ACC112 (cell line): ENCODE results near the gene ZGRF1.
A peak's percentile ranks its signal among the peaks of the same experiment; 100 is the strongest.
"Not testable (repeated sequence)": the region's sequence is repeated elsewhere in the genome, so short reads cannot be mapped to it uniquely, and the experiment has no call there.

Source experiments
- H2AFZ ChIP-seq: fragments of 200-600 bp; sonication (generic); one replicate; pipeline ENCODE4 v1.6.0; 2017; ENCODE audit warnings: antibody characterized with exemption, low read length; ENCODE audit not compliant: unreplicated experiment
- H3K27ac ChIP-seq: fragments of 200-600 bp; sonication (generic); 2 replicates; pipeline ENCODE4 v1.5.1; 2014; ENCODE audit warnings: low read depth, mild to moderate bottlenecking, antibody characterized with exemption, low read length, moderate library complexity
- H3K27me3 ChIP-seq: fragments of 200-600 bp; sonication (generic); 2 replicates; pipeline ENCODE4 v1.6.1; 2014; ENCODE audit warnings: mild to moderate bottlenecking, antibody characterized with exemption, low read length, moderate library complexity, mixed read lengths; ENCODE audit not compliant: insufficient read depth
- H3K36me3 ChIP-seq: fragments of 200-600 bp; sonication (generic); 2 replicates; pipeline ENCODE4 v1.6.1; 2016; ENCODE audit warnings: mild to moderate bottlenecking, antibody characterized with exemption, low read length, moderate library complexity, mixed read lengths; ENCODE audit not compliant: insufficient read depth
- H3K4me1 ChIP-seq: fragments of 200-600 bp; sonication (generic); one replicate; pipeline ENCODE4 v1.6.1; 2016; ENCODE audit warnings: low read length, mixed read lengths; ENCODE audit not compliant: insufficient read depth, unreplicated experiment, control insufficient read depth
- H3K4me3 ChIP-seq: fragments of 200-600 bp; sonication (generic); 2 replicates; pipeline ENCODE4 v1.5.1; 2014; ENCODE audit warnings: mild to moderate bottlenecking, low read depth, low read length
- H3K79me2 ChIP-seq: fragments of 200-600 bp; sonication (generic); one replicate; pipeline ENCODE4 v1.6.0; 2016; ENCODE audit warnings: low read length; ENCODE audit not compliant: control insufficient read depth, unreplicated experiment, insufficient read depth

Gene ZGRF1

GRCh38 chr4:112557676-112558411, 78.9 kb downstream of the ZGRF1 start:
- Histone ChIP-seq H3K27me3 (no peaks in the 10 kb centered on the region), H2AFZ (no peak overlapping the region), H3K4me3 (no peak overlapping the region), H3K36me3 (0 out of 2 replicates have a peak, but pooled peaks cover 10% of the 10 kb centered on the region), H3K79me2 (no peaks in the 10 kb centered on the region), H3K27ac (no peak overlapping the region), H3K4me1 (peaks cover 9% of the 10 kb centered on the region)

DNA sequence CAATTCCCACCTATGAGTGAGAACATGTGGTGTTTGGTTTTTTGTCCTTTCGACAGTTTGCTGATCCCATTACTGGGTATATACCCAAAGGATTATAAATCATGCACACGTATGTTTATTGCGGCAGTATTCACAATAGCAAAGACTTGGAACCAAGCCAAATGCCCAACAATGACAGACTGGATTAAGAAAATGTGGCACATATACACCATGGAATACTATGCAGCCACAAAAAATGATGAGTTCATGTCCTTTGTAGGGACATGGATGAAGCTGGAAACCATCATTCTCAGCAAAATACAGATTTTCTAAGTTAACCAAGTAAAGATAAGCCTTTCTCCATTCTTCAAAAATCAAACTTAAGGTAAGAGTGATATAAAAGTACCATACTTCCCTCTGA, 82.4 kb downstream of the ZGRF1 start:
- not testable (repeated sequence) for H3K27me3 ChIP-seq, H3K27ac ChIP-seq, H2AFZ ChIP-seq, H3K79me2 ChIP-seq, H3K36me3 ChIP-seq, H3K4me3 ChIP-seq
- peaks cover 29% of the 10 kb centered on the region for H3K4me1 ChIP-seq

- Histone ChIP-seq H3K79me2 (no peaks in the 10 kb centered on the region), H2AFZ (no peak overlapping the region), H3K27me3 (no peaks in the 10 kb centered on the region), H3K4me3 (peak overlapping the region; percentile 29; the same call in 1 of the 2 replicates), H3K36me3 (0 out of 2 replicates have a peak, but pooled peaks cover 4% of the 10 kb centered on the region), H3K27ac (peak overlapping the region; percentile 48), H3K4me1 (peaks cover 29% of the 10 kb centered on the region)
Measured at GRCh38 chr4:112552668-112553067, 84.0 kb downstream of the ZGRF1 start.

DNA sequence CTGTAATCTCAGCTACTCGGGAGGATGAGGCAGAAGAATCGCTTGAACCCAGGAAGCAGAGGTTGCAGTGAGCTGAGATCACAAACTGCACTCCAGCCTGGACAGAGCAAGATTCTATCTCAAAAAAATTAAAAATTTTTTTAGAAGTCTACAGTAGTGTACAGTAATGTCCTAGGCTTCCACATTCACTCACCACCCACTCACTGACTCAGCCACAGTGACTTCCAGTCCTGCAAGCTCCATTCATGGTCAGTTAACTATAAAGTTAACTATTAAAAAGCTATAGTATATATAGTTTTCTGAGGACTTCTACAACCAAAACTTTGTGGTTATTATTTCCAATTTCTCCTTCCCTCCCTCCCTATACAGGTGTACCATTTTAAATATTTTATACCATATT, 86.0 kb downstream of the ZGRF1 start:
- peak overlapping the region; percentile 31 for H2AFZ ChIP-seq
- no peaks in the 10 kb centered on the region for H3K27me3 ChIP-seq

DNA sequence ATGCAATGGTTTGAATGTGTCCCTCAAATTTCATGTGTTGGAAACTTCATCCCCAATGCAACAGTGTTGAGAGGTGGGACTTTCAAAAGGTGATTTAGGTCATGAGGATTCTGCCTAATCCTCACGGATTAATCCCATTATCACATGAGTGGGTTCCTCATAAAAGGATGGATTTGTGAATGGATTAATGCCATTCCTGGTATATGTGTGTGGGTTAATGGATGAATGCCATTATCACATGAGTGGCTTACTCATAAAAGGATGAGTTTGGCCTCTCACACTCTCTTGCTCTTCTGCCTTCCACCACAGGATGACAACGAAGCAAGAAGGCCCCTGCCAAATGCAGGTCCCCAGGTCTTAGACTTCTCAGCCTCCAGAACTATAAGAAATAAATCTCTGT, 90.2 kb downstream of the ZGRF1 start:
- Histone ChIP-seq H3K27ac (no peak overlapping the region), H2AFZ (no peak overlapping the region), H3K36me3 (no peaks in the 10 kb centered on the region), H3K4me3 (no peak overlapping the region), H3K27me3 (no peaks in the 10 kb centered on the region), H3K79me2 (no peaks in the 10 kb centered on the region), H3K4me1 (peaks cover 10% of the 10 kb centered on the region)

More for the DNA sequence above, 86.0 kb downstream of the ZGRF1 start:
- H3K4me1 ChIP-seq: peaks cover 29% of the 10 kb centered on the region
- H3K4me3 ChIP-seq: no peak overlapping the region; the same call in 1 of the 2 replicates
- peak overlapping the region; percentile 62 for H3K27ac ChIP-seq
- H3K36me3 ChIP-seq: 0 out of 2 replicates have a peak, but pooled peaks cover 4% of the 10 kb centered on the region
- H3K79me2 ChIP-seq: no peaks in the 10 kb centered on the region

DNA sequence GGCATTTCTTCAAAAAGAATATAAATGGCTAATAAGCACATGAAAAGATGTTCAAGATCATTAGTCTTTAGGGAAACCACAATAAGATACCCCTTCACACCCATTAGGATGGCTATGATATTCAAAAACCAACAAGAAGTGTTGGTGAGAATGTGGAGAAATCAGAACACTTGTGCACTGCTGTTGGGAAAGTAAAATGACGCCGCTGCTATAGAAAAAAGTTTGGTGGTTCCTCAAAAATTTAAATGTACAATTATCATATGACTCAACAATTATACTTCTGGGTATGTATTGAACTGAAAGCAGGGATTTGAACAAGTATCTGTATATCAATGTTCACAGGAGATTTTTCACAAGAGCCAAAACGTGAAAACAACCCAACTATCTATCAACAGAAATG, 91.4 kb downstream of the ZGRF1 start:
- no peaks in the 10 kb centered on the region for H3K4me1 ChIP-seq
- no peak overlapping the region for H3K27ac ChIP-seq
- H2AFZ ChIP-seq: no peak overlapping the region
- no peaks in the 10 kb centered on the region for H3K27me3 ChIP-seq
- H3K4me3 ChIP-seq: no peak overlapping the region
- H3K79me2 ChIP-seq: no peaks in the 10 kb centered on the region
- H3K36me3 ChIP-seq: no peaks in the 10 kb centered on the region

DNA sequence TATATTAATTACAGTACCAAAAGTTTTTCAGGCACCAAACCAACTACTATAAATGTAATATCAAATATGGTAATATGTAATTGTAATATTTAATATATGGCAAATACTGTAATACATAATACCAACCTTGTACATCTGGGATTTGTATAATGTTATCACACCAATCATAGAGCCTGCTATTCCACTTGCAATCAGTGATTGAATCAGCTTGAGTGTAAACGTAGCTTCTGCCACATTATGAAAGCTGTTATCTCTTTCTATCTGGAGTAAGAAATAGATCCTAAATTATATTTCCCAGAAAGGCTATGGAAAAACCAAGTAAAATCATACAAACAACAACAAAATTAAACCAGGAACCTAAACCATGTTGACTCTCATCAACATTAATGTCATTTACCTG, 96.0 kb downstream of the ZGRF1 start:
- H3K79me2 ChIP-seq: no peaks in the 10 kb centered on the region
- no peaks in the 10 kb centered on the region for H3K36me3 ChIP-seq
- no peaks in the 10 kb centered on the region for H3K27me3 ChIP-seq
- no peak overlapping the region for H3K27ac ChIP-seq
- peaks cover 5% of the 10 kb centered on the region for H3K4me1 ChIP-seq
- H2AFZ ChIP-seq: no peak overlapping the region
- H3K4me3 ChIP-seq: no peak overlapping the region

GRCh38 chr4:112536123-112536522, 100.6 kb downstream of the ZGRF1 start:
- peaks cover 5% of the 10 kb centered on the region for H3K4me1 ChIP-seq
- H3K27ac ChIP-seq: no peak overlapping the region
- no peak overlapping the region for H3K4me3 ChIP-seq
- H3K27me3 ChIP-seq: no peaks in the 10 kb centered on the region
- H2AFZ ChIP-seq: no peak overlapping the region
- no peaks in the 10 kb centered on the region for H3K79me2 ChIP-seq
- no peaks in the 10 kb centered on the region for H3K36me3 ChIP-seq

DNA sequence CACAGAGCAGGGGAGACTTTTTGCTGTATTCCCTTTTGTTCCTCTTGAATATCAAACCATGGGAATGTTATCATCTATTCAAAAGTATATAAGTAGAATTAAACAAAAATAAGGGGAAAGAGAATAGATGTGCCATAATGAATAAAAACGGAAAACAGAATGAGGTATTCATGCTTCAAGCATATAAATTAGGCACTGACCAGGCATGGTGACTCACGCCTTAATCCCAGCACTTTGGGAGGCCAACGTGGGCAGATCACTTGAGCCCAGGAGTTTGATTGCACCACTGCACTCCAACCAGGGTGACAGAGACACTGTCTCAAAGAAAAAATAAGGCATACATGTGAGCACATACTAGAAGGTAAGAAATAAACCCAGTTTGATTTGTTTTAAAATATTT, 104.4 kb downstream of the ZGRF1 start:
- Histone ChIP-seq H2AFZ (no peak overlapping the region), H3K79me2 (no peaks in the 10 kb centered on the region), H3K27ac (no peak overlapping the region), H3K4me1 (no peaks in the 10 kb centered on the region), H3K36me3 (no peaks in the 10 kb centered on the region), H3K4me3 (no peak overlapping the region), H3K27me3 (0 out of 2 replicates have a peak, but pooled peaks cover 4% of the 10 kb centered on the region)

DNA sequence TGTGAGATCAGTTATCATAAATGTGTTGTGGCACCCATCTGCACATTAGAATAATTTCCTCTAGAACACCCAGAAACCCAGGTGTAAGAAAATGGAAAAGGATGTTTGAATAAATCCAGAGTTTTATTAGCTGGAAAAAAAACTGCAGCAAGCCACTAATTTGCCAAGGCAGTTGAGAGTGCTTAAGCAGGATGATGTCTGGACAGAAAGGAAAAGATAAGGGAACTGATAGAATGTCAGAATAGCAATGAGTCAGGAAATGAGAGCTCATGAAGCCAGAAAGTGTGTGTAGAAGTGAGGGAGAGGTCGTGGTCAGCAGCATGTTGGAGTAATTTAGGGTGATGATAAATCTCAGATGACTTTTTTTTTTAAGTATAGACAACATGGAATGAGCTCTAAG, 105.6 kb downstream of the ZGRF1 start:
- Histone ChIP-seq H2AFZ (no peak overlapping the region), H3K79me2 (no peaks in the 10 kb centered on the region), H3K27me3 (peaks cover 9% of the 10 kb centered on the region; the same call in 1 of the 2 replicates), H3K27ac (no peak overlapping the region), H3K4me3 (no peak overlapping the region), H3K4me1 (no peaks in the 10 kb centered on the region), H3K36me3 (no peaks in the 10 kb centered on the region)

- no peak overlapping the region for H2AFZ ChIP-seq
- peaks cover 59% of the 10 kb centered on the region for H3K27me3 ChIP-seq
- H3K79me2 ChIP-seq: no peaks in the 10 kb centered on the region
- H3K4me3 ChIP-seq: no peak overlapping the region
- no peak overlapping the region for H3K27ac ChIP-seq
- no peaks in the 10 kb centered on the region for H3K4me1 ChIP-seq
- H3K36me3 ChIP-seq: no peaks in the 10 kb centered on the region
Measured at GRCh38 chr4:112526061-112526460, 110.6 kb downstream of the ZGRF1 start.
